Hepatocyte (in vitro differentiated cells): ENCODE data around the gene NEUROD2. TPM values are rescaled to one million over a fixed set of nuclear protein-coding genes. Genes with fewer than 3 reads are reported as not detected.

Source experiments
- DNase-seq: peaks from one replicate; pipeline ENCODE4 v3.0.0-alpha.2; 2016; ENCODE audit warnings: low spot score
- H2AFZ ChIP-seq: fragments of 200-600 bp; sonication (generic); 2 replicates; pipeline ENCODE4 v1.6.0; 2016; ENCODE audit warnings: antibody characterized with exemption, mild to moderate bottlenecking
- H3K27ac ChIP-seq: fragments of 200-600 bp; sonication (generic); 2 replicates; pipeline ENCODE4 v1.5.1; 2016; ENCODE audit warnings: mild to moderate bottlenecking
- H3K27me3 ChIP-seq: fragments of 200-600 bp; sonication (generic); 2 replicates; pipeline ENCODE4 v1.6.1; 2016
- H3K36me3 ChIP-seq: fragments of 200-600 bp; sonication (generic); replicated peaks from 2 replicates; pipeline ENCODE4 v1.5.1; 2016; ENCODE audit warnings: low read depth; ENCODE audit not compliant: insufficient read depth
- H3K4me1 ChIP-seq: fragments of 200-600 bp; sonication (generic); 2 replicates; pipeline ENCODE4 v1.5.1; 2016; ENCODE audit warnings: mild to moderate bottlenecking, moderate library complexity; ENCODE audit not compliant: insufficient read depth
- H3K4me2 ChIP-seq: fragments of 200-600 bp; sonication (generic); 2 replicates; pipeline ENCODE4 v1.6.0; 2016
- H3K4me3 ChIP-seq: fragments of 200-600 bp; sonication (generic); 2 replicates; pipeline ENCODE4 v1.5.1; 2016; ENCODE audit warnings: mild to moderate bottlenecking
- H3K79me2 ChIP-seq: fragments of 200-600 bp; sonication (generic); 2 replicates; pipeline ENCODE4 v1.6.0; 2017; ENCODE audit warnings: mild to moderate bottlenecking
- H3K9me2 ChIP-seq: fragments of 200-600 bp; sonication (generic); replicated peaks from 2 replicates; pipeline ENCODE4 v1.6.0; 2017; ENCODE audit warnings: mild to moderate bottlenecking; ENCODE audit not compliant: insufficient read depth
- H3K9me3 ChIP-seq: fragments of 200-600 bp; sonication (generic); 2 replicates; pipeline ENCODE4 v1.5.1; 2016; ENCODE audit warnings: low read depth, mild to moderate bottlenecking
- H4K20me1 ChIP-seq: fragments of 200-600 bp; sonication (generic); 2 replicates; pipeline ENCODE4 v1.6.0; 2016; ENCODE audit warnings: mild to moderate bottlenecking; ENCODE audit not compliant: insufficient read depth, poor library complexity, severe bottlenecking
- CTCF ChIP-seq: fragments of 200-600 bp; sonication (generic); IDR thresholded peaks from 2 replicates; pipeline ENCODE4 v1.5.1; 2016; ENCODE audit warnings: antibody characterized with exemption, mild to moderate bottlenecking; ENCODE audit not compliant: poor library complexity
- EZH2 ChIP-seq: fragments of 200-600 bp; sonication (generic); IDR thresholded peaks from 2 replicates; pipeline ENCODE4 v1.6.1; 2016; ENCODE audit warnings: antibody characterized with exemption, mild to moderate bottlenecking, borderline replicate concordance
- EZH2phosphoT487 ChIP-seq: fragments of 200-600 bp; sonication (generic); IDR thresholded peaks from one replicate; pipeline ENCODE4 v1.6.1; 2018; ENCODE audit warnings: antibody characterized with exemption, mild to moderate bottlenecking, low read depth, moderate library complexity; ENCODE audit not compliant: unreplicated experiment, severe bottlenecking
- whole genome bisulfite sequencing: methylation state at CpG from one replicate; pipeline ENCODE4 v1.1.6; 2016; ENCODE audit warnings: low lambda C conversion rate; ENCODE audit errors: missing lambda C conversion rate; 5-methylcytosine and 5-hydroxymethylcytosine counted together
- polyA plus RNA-seq: library from polyadenylated mRNA; unstranded; fragments of >200 nt; fragmentation: Nextera tagmentation; extraction: Ambion mirVana; gene quantifications from 2 replicates; pipeline ENCODE4 v1.2.1, GENCODE V29; 2016
- total RNA-seq: library from RNA; depleted of rRNA; stranded (reverse); fragments of >200 nt; gene quantifications from 2 replicates; pipeline ENCODE4 v1.2.3, GENCODE V29; 2014

Gene NEUROD2
- total and polyA plus RNA-seq, 2 experiments from 2014 or later = not detected

DNA sequence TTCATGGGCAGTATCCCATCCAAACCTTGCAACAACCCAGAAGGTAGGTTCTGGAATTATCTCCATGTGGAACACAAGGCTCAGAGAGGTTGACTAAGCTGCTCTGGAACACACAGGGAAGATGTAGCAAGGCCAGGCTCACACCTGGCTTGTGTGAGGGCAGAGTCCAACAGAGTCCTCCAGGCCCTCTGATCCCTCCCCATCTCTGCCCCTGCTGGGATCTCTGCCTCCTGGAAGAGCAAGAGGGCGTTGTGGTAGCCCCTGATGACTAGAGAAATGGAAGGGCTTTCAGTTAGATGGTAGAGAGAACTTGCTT, 12.0 kb upstream of the NEUROD2 start:
- 21% methylated on average over 1 of the region's 1 CpG for WGBS
- Histone ChIP-seq H3K79me2 (no peaks in the 10 kb centered on the region), H2AFZ (no peak overlapping the region), H3K9me2 (no peaks in the 10 kb centered on the region), H3K9me3 (no peaks in the 10 kb centered on the region), H3K36me3 (no peaks in the 10 kb centered on the region), H3K27me3 (peaks cover 45% of the 10 kb centered on the region), H3K4me1 (peaks cover 9% of the 10 kb centered on the region), H3K4me3 (no peak overlapping the region), H3K27ac (no peak overlapping the region), H4K20me1 (no peaks in the 10 kb centered on the region), H3K4me2 (no peak overlapping the region)
- TF ChIP-seq EZH2 (no peak), CTCF (no peak), EZH2phosphoT487 (no peak)
- DNase-seq = no peak

DNA sequence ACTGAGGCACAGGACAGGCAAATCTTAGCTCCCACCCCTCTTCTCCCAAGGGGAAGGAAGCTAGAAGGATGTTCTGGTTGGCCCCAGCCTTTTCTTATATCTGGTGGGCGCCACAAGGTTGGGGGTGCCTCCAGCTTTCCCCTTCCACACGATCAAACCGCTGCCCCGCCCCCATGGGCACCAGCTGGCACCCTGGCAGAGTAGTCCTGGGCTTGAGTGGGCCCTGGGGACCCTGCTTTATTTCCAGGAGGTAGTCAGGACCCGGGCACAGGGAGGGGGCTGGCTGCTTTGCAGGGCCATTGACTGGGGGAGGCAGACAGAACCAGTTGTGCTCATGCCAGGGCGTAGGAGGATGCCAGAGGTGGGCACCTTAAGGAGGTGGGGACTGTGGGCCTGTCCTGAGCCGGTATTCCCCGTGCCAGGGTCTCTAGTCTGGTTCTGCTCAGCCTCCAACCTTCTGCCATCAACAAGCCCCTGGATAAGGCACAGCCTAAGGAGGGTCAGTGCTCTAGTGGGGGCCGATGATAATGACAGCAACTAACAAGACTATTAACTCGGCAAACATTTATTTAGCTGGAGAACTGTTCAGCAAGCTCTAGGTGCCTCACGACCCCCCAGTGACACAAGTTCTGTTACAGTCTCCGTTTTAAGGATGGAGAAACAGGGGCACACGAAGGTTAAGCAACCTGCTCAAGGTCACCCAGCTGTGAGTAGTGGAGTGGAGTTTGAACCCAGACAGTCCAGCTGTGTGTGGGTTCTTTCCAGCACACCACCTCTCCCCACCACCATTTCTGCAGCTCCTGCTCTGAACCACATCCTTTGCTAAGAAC, 11.5 kb upstream of the NEUROD2 start:
- H3K36me3 ChIP-seq = no peaks in the 10 kb centered on the region
- H3K27me3 ChIP-seq = peaks cover 46% of the 10 kb centered on the region
- TF ChIP-seq EZH2 (no peak), EZH2phosphoT487 (no peak), CTCF (no peak)

DNA sequence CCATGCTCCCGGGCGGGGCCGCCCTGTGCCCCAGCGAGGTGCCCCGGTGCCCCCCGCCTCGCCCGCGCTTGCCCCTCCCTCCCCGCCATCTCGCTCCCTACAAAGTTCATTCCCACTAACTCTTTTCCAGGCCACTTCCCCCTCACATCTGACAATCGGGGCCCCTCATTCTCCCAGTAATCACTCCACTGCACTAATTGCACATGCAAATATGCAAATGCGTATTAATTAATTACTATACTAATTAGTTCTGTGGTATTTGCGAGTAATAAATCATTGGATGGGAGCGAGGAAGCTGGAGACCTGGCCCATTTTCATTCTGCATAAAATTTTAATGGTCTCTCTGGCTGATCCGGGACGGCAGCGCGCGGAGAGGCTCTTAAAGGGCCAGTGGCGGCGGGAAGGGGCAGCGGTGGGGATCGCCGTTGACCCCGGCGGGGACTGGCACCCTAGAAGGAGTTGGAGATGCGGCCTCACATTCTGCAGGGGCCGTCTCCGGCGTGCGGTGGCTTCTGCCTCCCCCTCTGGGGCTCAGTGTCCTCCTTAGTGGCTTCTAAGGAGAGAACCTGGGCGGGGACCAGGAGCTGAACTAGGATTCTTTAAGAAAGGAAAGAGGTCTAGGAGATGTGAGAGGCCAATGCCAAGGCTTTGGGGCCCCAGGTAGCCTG, 10.7 kb upstream of the NEUROD2 start:
- Histone ChIP-seq H3K9me3 (no peaks in the 10 kb centered on the region), H3K4me1 (peaks cover 9% of the 10 kb centered on the region), H2AFZ (peak overlapping the region; percentile 54), H3K27me3 (peaks cover 46% of the 10 kb centered on the region), H3K79me2 (no peaks in the 10 kb centered on the region), H3K36me3 (no peaks in the 10 kb centered on the region), H3K9me2 (no peaks in the 10 kb centered on the region), H3K4me3 (peak overlapping the region; percentile 90), H3K27ac (no peak overlapping the region), H3K4me2 (peak overlapping the region; percentile 99), H4K20me1 (no peaks in the 10 kb centered on the region)
- TF ChIP-seq CTCF (no peak), EZH2phosphoT487 (no peak), EZH2 (no peak)
- 2% methylated on average over 22 of the region's 33 CpGs for WGBS
- no peak for DNase-seq

More for the DNA sequence above, 11.5 kb upstream of the NEUROD2 start:
- H2AFZ ChIP-seq = no peak overlapping the region
- peak overlapping the region; percentile 99 for H3K4me2 ChIP-seq
- peaks cover 9% of the 10 kb centered on the region for H3K4me1 ChIP-seq
- H4K20me1 ChIP-seq = no peaks in the 10 kb centered on the region
- H3K27ac ChIP-seq = no peak overlapping the region
- no peaks in the 10 kb centered on the region for H3K79me2 ChIP-seq
- H3K4me3 ChIP-seq = no peak overlapping the region
- no peaks in the 10 kb centered on the region for H3K9me3 ChIP-seq
- WGBS = 54% methylated on average over 13 of the region's 13 CpGs
- H3K9me2 ChIP-seq = no peaks in the 10 kb centered on the region
- DNase-seq = no peak
